Measurements from ENCODE around the gene XCR1. TPM values are rescaled to one million over a fixed set of nuclear protein-coding genes. Genes with fewer than 3 reads are reported as not detected.

Gene XCR1
- total and polyA plus RNA-seq, 9 of the 15 experiments (the other 6 are each of a cell fraction or from before 2014, with no cell fraction given), result not detected

DNA sequence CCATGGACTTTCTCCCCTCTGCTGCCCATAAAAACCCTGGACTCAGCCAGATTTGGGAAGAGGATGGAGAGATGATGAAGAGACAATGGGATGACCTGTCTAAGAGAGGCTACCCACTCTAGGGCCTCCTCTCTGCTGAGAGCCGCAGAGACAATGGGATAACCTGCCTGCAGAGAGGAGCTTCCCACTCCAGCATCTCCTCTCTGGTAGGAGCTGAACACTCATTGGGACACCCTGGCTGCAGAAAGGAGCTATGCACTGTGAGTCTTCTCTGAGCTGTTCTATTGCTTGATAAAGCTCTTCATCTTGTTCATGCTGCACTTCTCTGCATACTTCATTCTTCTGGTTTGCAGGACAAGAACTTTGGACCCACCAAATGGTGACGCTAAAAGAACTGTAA, 4.5 kb upstream of the XCR1 start:
- H4K20me1 ChIP-seq (replicated peaks; ENCODE audit: control insufficient read depth, insufficient read depth, low read length), result no peaks in the 10 kb centered on the region
- no TSS peak for BruUV-seq (replicated peaks)
- 8% methylated on average over 2 of the region's 2 CpGs for WGBS (ENCODE audit: insufficient coverage, low coverage, missing lambda C conversion rate)
- H3K4me1 ChIP-seq (replicated peaks in 1 of 2; ENCODE audit: control insufficient read depth in 2 of 2, insufficient read depth in 2 of 2, low read length in 2 of 2), result no peaks in the 10 kb centered on the region; a peak in 1 of 5 replicates
- no peak overlapping the region for H3K27ac ChIP-seq (ENCODE audit: extremely low read depth, low read depth, low read length)
- no peak for FAIRE-seq
- ChIA-PET POLR2A (interaction anchor here (1.1 to 1.2 kb wide), 2 partner anchors 17 to 72 kb away, joined by 3 to 4 read pairs; no protein-coding TSS in a partner anchor), CTCF (ENCODE audit: low intra/inter-chr PET ratio) (no interaction called here)
- no peak for DNase-seq (ENCODE audit: extremely low read depth in 1 of 4, low spot score in 3 of 4)
- no peak for ATAC-seq
- no peak overlapping the region for H3K4me3 ChIP-seq
- TF ChIP-seq ZNF79 (CRISPR knock-in tag; IDR thresholded peaks at IDR 0.05; ENCODE audit: low read depth), result no peak
- TF ChIP-seq MEIS2 (IDR thresholded peaks at IDR 0.05; ENCODE audit: partially characterized antibody), result no peak
- TF ChIP-seq DPF2 (IDR thresholded peaks at IDR 0.05), result no peak
- TF ChIP-seq CBX8 (IDR thresholded peaks at IDR 0.05; ENCODE audit: borderline replicate concordance, extremely low read depth, low read depth, low read length, poor library complexity, severe bottlenecking), result no peak
- TF ChIP-seq ZNF140 (CRISPR knock-in tag; IDR thresholded peaks at IDR 0.05), result no peak
- no peak for TF ChIP-seq ZNF134 (CRISPR knock-in tag; conservative IDR thresholded peaks at IDR 0.05)
- TF ChIP-seq, protein P1, sequence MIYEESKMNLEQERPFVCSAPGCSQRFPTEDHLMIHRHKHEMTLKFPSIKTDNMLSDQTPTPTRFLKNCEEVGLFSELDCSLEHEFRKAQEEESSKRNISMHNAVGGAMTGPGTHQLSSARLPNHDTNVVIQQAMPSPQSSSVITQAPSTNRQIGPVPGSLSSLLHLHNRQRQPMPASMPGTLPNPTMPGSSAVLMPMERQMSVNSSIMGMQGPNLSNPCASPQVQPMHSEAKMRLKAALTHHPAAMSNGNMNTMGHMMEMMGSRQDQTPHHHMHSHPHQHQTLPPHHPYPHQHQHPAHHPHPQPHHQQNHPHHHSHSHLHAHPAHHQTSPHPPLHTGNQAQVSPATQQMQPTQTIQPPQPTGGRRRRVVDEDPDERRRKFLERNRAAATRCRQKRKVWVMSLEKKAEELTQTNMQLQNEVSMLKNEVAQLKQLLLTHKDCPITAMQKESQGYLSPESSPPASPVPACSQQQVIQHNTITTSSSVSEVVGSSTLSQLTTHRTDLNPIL (CRISPR knock-in tag; IDR thresholded peaks at IDR 0.05), result no peak
- no peak for TF ChIP-seq PHF20 (IDR thresholded peaks at IDR 0.05; ENCODE audit: partially characterized antibody)
- no peak for TF ChIP-seq ZNF75A (CRISPR knock-in tag; IDR thresholded peaks at IDR 0.05)
- no peak for TF ChIP-seq TFAM (CRISPR knock-in tag; conservative IDR thresholded peaks at IDR 0.05)
- no peak for TF ChIP-seq MCM3 (IDR thresholded peaks at IDR 0.05)
- no peak for TF ChIP-seq ZSCAN29 (IDR thresholded peaks at IDR 0.05)
- no peak for TF ChIP-seq ZEB2 (IDR thresholded peaks at IDR 0.05)
- no peak for TF ChIP-seq TEAD2 (tag; IDR thresholded peaks at IDR 0.05)
- no peak for TF ChIP-seq SUPT5H (IDR thresholded peaks at IDR 0.05)
- TF ChIP-seq, protein P2, sequence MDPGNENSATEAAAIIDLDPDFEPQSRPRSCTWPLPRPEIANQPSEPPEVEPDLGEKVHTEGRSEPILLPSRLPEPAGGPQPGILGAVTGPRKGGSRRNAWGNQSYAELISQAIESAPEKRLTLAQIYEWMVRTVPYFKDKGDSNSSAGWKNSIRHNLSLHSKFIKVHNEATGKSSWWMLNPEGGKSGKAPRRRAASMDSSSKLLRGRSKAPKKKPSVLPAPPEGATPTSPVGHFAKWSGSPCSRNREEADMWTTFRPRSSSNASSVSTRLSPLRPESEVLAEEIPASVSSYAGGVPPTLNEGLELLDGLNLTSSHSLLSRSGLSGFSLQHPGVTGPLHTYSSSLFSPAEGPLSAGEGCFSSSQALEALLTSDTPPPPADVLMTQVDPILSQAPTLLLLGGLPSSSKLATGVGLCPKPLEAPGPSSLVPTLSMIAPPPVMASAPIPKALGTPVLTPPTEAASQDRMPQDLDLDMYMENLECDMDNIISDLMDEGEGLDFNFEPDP (CRISPR knock-in tag; IDR thresholded peaks at IDR 0.05), result no peak
- no peak for TF ChIP-seq EP300 (IDR thresholded peaks at IDR 0.05; ENCODE audit: low read length)
- H3K79me2 ChIP-seq (ENCODE audit: control insufficient read depth, insufficient read depth, low read length), result no peaks in the 10 kb centered on the region
- peaks cover 4% of the 10 kb centered on the region; the same call in 1 of the 2 replicates for H3K9me3 ChIP-seq (replicated peaks; ENCODE audit: control insufficient read depth, insufficient read depth, low read depth, low read length)
- in situ Hi-C loops (cut with MboI) (no loop called here), intact Hi-C loops (cut with micrococcal nuclease) (no loop called here)
- H3K9me1 ChIP-seq (ENCODE audit: control insufficient read depth, insufficient read depth, low read length), result no peaks in the 10 kb centered on the region
- H2AFZ ChIP-seq (ENCODE audit: low read depth, low read length), result no peak overlapping the region
- H3K27me3 ChIP-seq (ENCODE audit: control insufficient read depth in 2 of 2, insufficient read depth in 2 of 2, low read length in 2 of 2), result peaks cover 4 to 24% of the 10 kb centered on the region in 2 experiments; a peak in 4 of 5 replicates
- no peak overlapping the region for H3K9ac ChIP-seq (ENCODE audit: insufficient read depth in 1 of 2, low read depth in 2 of 2, low read length in 2 of 2)
- no peak overlapping the region for H3K4me2 ChIP-seq (ENCODE audit: insufficient read depth, low read length)
- H3K36me3 ChIP-seq (ENCODE audit: control insufficient read depth, insufficient read depth, low read length), result no peaks in the 10 kb centered on the region

Measured in K562 (cell line).